Measurements from ENCODE around the gene IDE. TPM values are rescaled to one million over a fixed set of nuclear protein-coding genes. Genes with fewer than 3 reads are reported as not detected.
"Not testable (repeated sequence)": the region's sequence is repeated elsewhere in the genome, so short reads cannot be mapped to it uniquely, and the experiment has no call there.

IDE gene
- total RNA-seq, 1 donor from 2014 or later = 38.2 TPM

DNA sequence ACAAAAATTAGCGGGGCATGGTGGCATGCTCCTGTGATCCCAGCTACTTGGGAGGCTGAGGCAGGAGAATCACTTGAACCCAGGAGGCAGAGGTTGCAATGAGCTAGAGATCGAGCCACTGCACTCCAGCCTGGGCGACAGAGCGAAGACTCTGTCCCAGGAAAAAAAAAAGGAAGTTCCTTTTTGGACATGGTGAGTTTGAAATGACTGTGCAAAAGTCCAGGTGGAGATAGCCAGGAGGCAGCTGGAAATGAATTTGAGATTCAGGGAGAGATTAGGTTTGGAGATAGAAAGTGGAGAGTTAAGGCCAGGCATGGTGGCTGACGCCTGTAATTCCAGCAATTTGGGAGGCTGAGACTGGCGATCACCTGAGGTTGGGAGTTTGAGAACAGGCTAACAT is 143.8 kb downstream of the IDE start:
- intact Hi-C loops (cut with micrococcal nuclease) = no loop called here

DNA sequence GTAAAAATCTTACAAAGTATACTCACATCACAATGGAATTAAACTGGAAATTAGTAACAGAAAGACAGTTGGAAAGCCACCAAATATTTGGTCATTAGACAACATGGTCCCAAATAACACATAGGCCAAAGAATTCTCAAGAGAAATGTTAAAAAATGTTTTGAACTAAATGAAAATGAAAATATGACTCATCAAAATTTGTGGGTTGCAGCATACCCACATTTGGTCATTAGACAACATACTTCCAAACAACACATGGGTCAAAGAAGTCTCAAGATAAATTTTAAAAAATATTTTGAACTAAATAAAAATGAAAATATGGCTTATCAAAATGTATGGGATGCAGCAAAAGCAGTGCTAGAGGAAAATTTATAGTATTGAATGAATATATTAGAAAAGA is 152.3 kb downstream of the IDE start:
- intact Hi-C loops (cut with micrococcal nuclease) = no loop called here

DNA sequence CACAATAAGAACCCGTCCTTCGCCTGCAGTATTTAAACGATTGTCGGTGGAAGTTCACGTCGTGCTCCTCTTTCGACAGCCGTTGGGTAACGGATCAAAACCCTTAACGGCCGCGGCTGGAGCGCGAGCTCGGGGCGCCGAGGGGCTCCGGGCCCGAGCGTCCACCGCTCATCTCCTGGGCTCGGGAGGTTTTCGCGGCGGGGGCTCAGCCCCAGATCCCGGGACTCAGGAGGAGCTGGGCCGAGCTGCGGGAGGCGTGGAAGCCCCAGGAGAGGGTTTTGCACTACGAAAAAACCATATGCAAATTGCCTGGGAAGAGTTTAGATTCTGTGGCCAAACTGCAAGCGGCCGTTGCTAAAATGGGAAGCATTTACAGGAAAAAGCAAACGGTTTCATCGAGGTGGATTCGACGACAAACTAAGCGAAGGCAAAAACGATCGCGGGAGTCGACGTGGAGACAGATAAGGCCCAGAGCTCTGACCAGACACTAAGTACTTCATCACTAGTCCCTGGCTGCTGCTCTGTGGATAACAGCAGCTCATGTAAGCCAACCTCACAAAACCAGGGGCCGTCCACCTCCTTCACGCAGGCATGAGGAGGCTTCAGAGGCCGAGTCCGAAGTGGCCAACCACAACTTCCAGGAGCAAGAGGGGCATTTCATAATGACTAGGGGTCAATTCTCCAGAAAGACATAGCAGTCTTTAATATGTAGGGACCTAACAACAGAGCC is 153.2 kb downstream of the IDE start:
- intact Hi-C loops (cut with micrococcal nuclease) = no loop called here

DNA sequence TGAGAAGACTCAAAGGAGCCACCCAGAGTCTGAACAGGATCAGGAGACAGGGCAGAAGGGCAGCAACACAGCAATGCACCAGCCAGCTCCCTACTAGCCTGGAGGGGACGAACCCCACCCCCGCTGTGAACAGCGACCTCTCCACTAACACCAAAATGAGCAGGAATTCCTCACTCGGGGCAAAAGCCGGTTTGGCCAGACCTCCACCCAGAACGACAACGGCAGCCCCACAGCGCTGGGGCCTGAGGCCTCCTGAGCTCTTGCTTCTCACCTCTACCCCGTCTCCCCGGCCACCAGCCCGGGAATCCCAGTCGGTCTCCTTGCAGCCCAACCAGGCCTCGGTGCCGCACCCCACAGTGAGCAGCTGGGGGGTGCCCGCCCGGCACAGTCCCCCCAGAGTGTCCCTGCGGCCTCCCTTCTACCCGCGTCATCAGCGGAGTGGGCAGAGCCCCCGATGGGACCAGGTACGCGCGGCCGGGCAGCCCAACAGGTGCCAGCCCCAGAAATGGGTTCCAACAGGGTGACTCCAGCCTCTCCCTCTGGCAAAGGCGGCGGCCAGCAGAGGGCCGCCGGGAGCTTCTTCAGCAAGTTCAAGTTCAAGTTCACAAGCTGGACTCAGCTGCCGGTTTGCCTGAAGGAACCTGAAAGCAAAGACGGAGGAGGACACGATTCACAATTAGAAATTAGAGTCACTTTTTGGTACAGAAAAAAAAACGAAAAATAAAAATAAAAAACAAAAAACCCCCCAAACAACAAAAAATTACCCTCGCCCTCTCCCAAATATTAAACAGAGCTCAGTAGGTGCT is 153.9 kb downstream of the IDE start:
- intact Hi-C loops (cut with micrococcal nuclease) = no loop called here

DNA sequence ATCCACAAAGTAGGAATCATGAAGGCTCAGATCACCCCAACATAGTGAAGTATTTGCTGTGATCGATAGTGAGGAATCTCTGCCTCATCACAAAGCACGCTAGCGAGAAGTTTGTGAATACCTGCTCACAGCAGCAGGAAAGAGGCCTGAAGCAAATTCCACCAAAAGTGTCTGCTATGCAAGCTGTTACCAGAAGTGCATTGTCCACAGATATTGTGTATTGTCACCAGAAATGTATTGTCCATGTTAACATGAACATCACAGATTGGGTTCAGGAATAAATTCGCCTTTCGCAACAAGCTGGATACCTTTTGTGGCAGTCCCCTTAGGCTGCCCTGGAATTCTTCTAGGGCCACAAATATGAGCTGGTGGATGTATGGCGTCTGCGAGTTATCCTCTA is 155.0 kb downstream of the IDE start:
- intact Hi-C loops (cut with micrococcal nuclease) = no loop called here

DNA sequence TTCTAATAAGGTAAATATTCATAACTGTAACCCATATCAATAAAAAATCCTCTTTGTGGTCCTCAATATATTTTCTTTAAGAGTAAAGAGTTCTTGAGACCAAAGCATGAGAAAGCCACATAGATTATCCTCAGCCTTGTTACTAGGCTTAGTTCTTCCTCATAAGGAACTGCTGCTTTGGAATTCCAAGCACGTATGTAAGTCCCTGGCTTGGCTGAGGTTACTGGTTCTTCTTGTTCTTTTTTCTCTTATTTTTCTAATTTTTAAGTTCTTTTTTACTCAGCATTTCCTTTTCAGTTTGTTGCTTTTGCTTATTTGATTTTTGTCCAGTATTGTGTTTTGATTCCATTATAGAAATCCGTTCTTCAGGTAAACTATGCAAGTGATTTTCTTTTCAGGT is 155.7 kb downstream of the IDE start:
- intact Hi-C loops (cut with micrococcal nuclease) = no loop called here

DNA sequence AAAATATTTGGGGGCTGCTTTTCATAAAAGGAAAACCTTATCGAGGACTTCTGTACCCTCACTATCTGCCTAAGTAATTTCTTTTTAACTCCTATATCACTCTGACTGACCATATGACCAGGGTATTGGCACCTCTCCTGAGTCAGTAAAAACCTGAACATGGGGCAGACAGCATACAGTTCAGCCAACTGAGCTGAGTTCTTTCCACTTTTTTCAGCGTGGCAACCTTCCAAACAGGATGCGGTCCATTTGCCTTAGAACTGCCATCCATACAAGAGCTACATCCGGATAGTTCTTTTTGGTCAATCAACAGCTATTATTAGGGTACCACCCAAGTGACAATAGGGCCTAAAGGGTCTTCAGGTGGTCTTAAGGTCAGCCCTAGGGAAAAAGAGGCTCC is 160.4 kb downstream of the IDE start:
- intact Hi-C loops (cut with micrococcal nuclease) = no loop called here

DNA sequence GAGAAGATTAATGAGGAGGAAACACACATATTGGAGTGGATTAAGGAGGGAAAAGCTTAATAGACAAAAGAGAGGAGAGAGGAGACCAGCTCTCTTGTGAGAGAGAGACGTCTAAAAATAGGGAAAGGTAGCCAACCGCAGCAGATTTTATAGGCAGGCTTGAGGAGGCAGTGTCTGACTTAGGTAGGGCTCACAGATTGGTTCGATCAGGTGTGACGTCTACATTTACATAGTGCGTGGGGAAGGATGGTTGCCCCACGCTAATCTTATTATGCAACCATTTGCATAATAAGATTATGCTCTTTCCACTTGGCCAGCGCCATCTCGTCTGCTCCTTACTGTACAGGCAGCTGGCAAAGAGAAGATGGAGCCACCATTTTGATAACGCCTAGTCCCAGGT is 160.9 kb downstream of the IDE start:
- intact Hi-C loops (cut with micrococcal nuclease) = no loop called here

DNA sequence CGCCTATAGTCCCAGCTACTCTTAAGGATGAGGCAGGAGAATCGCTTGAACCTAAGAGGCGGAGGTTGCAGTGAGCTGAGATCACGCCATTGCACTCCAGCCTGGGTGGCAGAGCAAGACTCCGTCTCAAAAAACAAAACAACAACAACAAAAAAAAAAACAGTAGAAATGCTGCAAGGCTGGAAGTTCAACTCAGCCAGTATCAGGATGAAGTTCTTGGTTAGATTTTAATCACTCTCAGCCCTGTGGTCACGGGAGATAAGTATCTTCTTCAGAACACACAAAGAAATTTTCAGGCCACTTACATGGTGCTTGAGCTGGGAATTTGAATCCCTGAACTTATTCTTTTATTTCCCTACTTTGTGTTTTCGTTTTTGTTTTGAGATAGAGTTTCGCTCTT is 162.5 kb downstream of the IDE start:
- intact Hi-C loops (cut with micrococcal nuclease) = no loop called here

DNA sequence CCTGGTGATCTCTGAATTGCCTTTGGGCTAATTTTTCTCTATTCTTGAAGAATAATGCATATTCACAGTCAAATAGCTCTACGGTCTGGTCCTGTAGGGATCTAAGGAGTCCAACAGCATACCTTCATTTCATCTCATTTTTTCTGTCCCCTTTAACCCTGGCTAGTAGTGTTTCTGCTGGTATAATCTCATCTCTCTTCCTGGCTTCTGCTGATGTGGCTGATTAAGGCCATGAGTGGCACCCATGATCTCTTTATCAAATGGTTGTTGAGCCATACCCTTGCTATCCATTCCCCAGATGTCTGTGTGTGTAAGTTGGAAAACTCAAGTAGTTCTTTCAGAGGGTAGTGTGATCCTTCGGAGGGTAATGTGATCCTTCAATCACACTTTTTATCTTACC is 163.4 kb downstream of the IDE start:
- intact Hi-C loops (cut with micrococcal nuclease) = no loop called here

DNA sequence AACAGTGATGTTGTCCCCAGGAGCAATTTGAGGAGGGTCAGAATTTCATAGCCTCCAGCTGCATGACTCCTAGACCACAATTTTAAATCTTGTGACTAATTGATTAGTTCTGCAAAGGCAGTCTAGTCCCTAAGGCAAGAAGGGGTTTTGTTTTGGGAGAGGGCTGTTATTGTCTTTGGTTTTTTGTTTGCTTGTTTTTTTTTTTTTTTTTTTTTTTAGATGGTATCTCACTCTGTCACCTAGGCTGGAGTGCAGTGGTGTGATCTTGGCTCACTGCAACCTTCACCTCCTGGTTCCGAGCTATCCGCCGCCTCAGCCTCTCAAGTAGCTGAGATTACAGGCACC is 165.9 kb downstream of the IDE start:
- intact Hi-C loops (cut with micrococcal nuclease) = no loop called here

DNA sequence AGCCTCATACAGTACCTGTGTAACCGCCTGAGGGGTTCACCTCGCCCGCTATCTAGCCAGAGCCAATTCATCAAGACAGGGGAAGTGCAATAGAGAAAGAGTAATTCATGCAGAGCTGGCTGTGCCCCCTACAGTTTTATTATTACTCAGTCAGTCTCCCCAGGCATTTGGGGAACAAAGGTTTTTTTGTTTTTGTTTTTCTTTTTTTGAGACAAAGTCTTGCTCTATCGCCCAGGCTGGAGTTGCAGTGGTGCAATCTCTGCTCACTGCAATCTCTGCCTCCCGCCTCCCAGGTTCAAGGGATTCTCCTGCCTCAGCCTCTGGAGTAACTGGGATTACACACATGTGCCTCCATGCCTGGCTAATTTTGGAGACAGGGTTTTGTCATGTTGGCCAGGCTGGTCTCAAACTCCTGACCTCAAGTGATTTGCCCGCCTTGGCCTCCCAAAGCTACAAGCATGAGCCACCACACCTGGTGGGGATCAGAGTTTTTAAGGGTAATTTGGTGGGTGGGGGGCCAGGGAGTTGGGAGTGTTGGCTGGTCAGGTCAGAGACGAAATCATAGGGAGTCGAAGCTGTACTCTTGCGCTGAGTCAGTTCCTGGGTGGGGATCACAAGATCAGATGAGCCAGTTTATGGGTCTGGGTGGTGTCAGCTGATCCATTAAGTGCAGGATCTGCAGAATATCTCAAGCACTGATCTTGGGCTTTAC is 166.4 kb downstream of the IDE start:
- intact Hi-C loops (cut with micrococcal nuclease) = no loop called here

DNA sequence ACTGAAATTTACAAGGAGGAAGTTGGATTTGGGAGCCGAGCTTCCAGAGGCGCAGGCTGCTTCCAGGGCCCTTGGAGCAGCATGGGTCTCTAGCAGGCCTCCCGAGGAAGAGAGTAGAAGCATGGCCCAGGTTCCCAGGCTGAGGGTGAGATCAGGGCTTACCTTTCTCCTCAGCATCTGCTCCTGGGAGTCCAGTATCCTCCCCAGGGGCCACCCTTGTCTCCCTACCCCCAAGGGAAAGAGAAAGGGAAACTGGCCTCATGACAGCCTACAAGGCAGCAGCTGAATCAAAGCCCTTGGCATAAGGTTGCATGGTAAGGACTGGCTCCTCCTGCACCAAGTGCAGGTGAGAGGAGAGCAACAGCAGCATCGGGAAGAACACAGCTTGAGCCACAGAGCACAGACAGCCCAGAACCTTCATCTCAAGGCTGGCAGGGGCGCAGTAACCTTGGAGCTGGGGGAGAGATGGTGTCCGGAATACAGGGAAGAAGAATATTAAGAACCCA is 168.4 kb downstream of the IDE start:
- intact Hi-C loops (cut with micrococcal nuclease) = no loop called here

DNA sequence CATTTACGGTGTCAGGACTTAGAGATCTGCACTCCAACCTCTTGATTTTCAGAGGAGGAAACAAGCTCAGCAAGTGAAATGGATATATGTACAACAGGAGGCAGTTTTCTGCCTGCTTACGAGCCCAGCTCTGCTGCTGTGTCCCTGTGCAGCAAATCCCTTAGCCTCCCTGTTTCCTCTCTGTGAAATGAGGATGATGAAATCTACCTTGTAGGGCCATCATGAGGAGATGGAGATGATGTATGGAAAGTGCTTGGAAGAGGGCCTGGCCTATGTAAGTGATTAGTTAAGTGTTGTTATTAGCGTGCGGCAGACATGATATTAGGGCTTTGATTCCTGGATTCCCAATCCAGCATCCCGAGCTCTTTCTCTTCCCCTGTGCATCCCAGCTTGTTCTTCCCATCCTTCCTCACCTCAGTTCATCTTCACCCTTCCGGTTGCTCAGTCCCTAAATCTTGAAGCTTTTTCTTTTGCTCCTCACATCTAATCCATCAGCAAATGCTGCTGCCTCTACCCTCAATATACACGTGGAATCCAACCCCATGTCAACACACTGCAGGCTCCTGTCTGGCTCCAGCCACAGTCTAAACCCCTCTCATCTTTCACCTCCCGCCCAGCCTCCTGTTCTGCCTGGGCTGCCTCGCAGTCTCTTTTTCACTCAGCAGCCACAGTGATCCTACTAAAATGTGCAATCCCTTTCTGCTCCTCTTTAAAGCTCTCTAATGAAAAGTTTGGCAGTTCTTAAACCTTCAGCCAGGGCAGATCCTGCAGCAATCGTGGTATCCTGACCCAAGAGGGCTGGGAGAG is 169.1 kb downstream of the IDE start:
- intact Hi-C loops (cut with micrococcal nuclease) = no loop called here

DNA sequence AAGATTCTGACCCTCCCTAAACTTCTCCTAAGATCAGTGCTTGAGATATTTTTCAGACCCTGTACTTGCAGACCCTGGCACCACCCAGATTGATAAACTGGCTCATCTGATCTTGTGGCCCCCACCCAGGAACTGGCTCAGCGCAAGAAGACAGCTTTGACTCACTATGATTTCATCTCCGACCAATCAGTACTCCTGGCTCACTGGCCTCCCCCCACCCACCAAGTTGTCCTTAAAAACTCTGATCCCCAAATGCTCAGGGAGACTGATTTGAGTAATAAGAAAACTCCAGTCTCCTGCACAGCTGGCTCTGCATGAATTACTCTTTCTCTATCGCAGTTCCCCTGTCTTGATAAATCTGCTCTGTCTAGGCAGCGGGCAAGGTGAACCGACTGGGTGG is 171.7 kb downstream of the IDE start:
- intact Hi-C loops (cut with micrococcal nuclease) = not testable (repeated sequence)

Other genes starting within 250 kb of the IDE start
- gene KIF11, start 19.0 kb upstream of the IDE start, total RNA-seq = 76.2 and 76.5 TPM in 2 replicates
- gene HHEX, start 115.9 kb upstream of the IDE start, total RNA-seq = 0.11 TPM in 1 of 2 replicates, not detected in the other

All from T-helper 2 cell treated with Interferon-gamma antibody and Interleukin-4, amounts not matched to agents 100 ng/mL and 5 ng/mL, for 36 hours (primary cell).